ENCODE measurements around the gene SCN5A. TPM values are rescaled to one million over a fixed set of nuclear protein-coding genes. Genes with fewer than 3 reads are reported as not detected.

The SCN5A gene
- total and polyA plus RNA-seq, 2 of the 4 experiments (the other 2 are of a cell fraction): 1.9 to 2.0 TPM

- no peak overlapping the region for H2AFZ ChIP-seq (replicated peaks; ENCODE audit: low read length, poor library complexity)
- H3K4ac ChIP-seq (ENCODE audit: low read depth, low read length): no peak overlapping the region
- H4K8ac ChIP-seq (ENCODE audit: low read depth in 2 of 2, low read length in 2 of 2): no peak overlapping the region
- no peak overlapping the region for H2BK120ac ChIP-seq (ENCODE audit: low read depth, low read length)
- H3K36me3 ChIP-seq (ENCODE audit: control insufficient read depth, insufficient read depth, low read length): peaks cover 8% of the 10 kb centered on the region
- no peak overlapping the region for H3K4me2 ChIP-seq (ENCODE audit: low read depth, low read length)
- in situ Hi-C loops (cut with MboI; ENCODE audit: low sequenced_read_pairs): loop anchor here (10.0 kb wide), 1 partner anchor 466 kb away; no protein-coding TSS in a partner anchor
- no TSS peak for BruUV-seq (replicated peaks)
- H2BK5ac ChIP-seq (ENCODE audit: low read depth, low read length, poor library complexity, severe bottlenecking): no peak overlapping the region
- H3K9me1 ChIP-seq (ENCODE audit: insufficient read depth, low read length): peaks cover under 1% of the 10 kb centered on the region; the same call in 1 of the 2 replicates
- peaks cover 2% of the 10 kb centered on the region; the same call in 1 of the 2 replicates for H3K4me1 ChIP-seq (ENCODE audit: control insufficient read depth, insufficient read depth, low read length)
- H3K27me3 ChIP-seq (ENCODE audit: control insufficient read depth, insufficient read depth, low read length): no peaks in the 10 kb centered on the region
- H4K91ac ChIP-seq (ENCODE audit: insufficient read depth, low read depth, low read length): no peak overlapping the region
- ChIA-PET POLR2A (ENCODE audit: unreplicated experiment) (no interaction called here), CTCF (no interaction called here)
- ATAC-seq (ENCODE audit: low read depth) (no peak), DNase-seq (no peak)
- TF ChIP-seq FOS (IDR thresholded peaks at IDR 0.05; ENCODE audit: low read depth, low read length) (no peak), RAD21 (IDR thresholded peaks at IDR 0.05; ENCODE audit: low read length) (no peak), SMC3 (IDR thresholded peaks at IDR 0.05; ENCODE audit: low read depth, low read length) (no peak), MAZ (IDR thresholded peaks at IDR 0.05; ENCODE audit: borderline replicate concordance, low read depth, low read length) (no peak), MAFK (IDR thresholded peaks at IDR 0.05; ENCODE audit: low read depth, low read length) (no peak), POLR2A (IDR thresholded peaks at IDR 0.05; ENCODE audit: low read depth, low read length) (no peak), USF2 (IDR thresholded peaks at IDR 0.05; ENCODE audit: low read depth, low read length) (no peak), BHLHE40 (IDR thresholded peaks at IDR 0.05; ENCODE audit: low read depth, low read length) (no peak), CEBPB (IDR thresholded peaks at IDR 0.05; ENCODE audit: low read depth, low read length) (no peak), NFE2L2 (IDR thresholded peaks at IDR 0.05; ENCODE audit: low read depth, low read length) (no peak)
- no peak overlapping the region for H2AK5ac ChIP-seq (ENCODE audit: low read depth, low read length)
- no peak overlapping the region for H3K18ac ChIP-seq (ENCODE audit: low read depth, low read length)
- no peak overlapping the region for H3K56ac ChIP-seq (ENCODE audit: extremely low read depth, insufficient read depth, low read length)
- H3K27ac ChIP-seq (ENCODE audit: insufficient read depth, low read length): no peak overlapping the region
- H2AK9ac ChIP-seq (replicated peaks; ENCODE audit: low read depth, low read length, poor library complexity): no peak overlapping the region
- no peak overlapping the region for H3K23ac ChIP-seq (ENCODE audit: low read depth, low read length)
- no peak overlapping the region for H4K5ac ChIP-seq (ENCODE audit: low read depth, low read length)
- H3K4me3 ChIP-seq (ENCODE audit: insufficient read depth, low read depth, low read length): no peak overlapping the region
- H2BK20ac ChIP-seq (ENCODE audit: low read depth, low read length): no peak overlapping the region
- intact Hi-C loops (cut with micrococcal nuclease): loop anchor here (10.0 kb wide), 1 partner anchor 206 kb away; no protein-coding TSS in a partner anchor
- H3K9ac ChIP-seq (ENCODE audit: low read depth, low read length): no peak overlapping the region
- 100% methylated on average over 1 of the region's 1 CpG; no CpG with 5 or more reads in 1 of the 2 experiments for WGBS, 2 experiments (ENCODE audit: extremely low coverage in 2 of 2, insufficient read length in 1 of 2)
- no peak overlapping the region for H3K14ac ChIP-seq (replicated peaks; ENCODE audit: low read depth, low read length)
- H4K20me1 ChIP-seq (ENCODE audit: insufficient read depth, low read length): no peaks in the 10 kb centered on the region
- no peaks in the 10 kb centered on the region for H3K9me3 ChIP-seq (ENCODE audit: control insufficient read depth, insufficient read depth, low read length)
- H2BK15ac ChIP-seq (ENCODE audit: low read depth, low read length): no peak overlapping the region
- peaks cover 0 to 6% of the 10 kb centered on the region in 2 experiments; a peak in 2 of 4 replicates for H3K79me1 ChIP-seq (ENCODE audit: low read depth in 1 of 2, low read length in 2 of 2)
- dilution Hi-C loops (cut with HindIII; ENCODE audit: low sequenced_read_pairs, unreplicated experiment): no loop called here
These were observed 121.0 kb downstream of the SCN5A start for GRCh38 chr3:38528457-38528856.

Data from IMR-90 (cell line).